Retinal pigment epithelial cell (primary cell): ENCODE results near the gene PRAC1.

Experiments
- DNase-seq: peaks from one replicate; pipeline ENCODE4 v3.0.0-alpha.2; 2010; ENCODE audit warnings: low read depth
- H3K4me3 ChIP-seq: 2 replicates; pipeline ENCODE4 v1.5.1; 2011; ENCODE audit warnings: mild to moderate bottlenecking, low read length, control low read depth, moderate library complexity
- TF ChIP-seq, protein P1 (sequence below): conservative IDR thresholded peaks from 2 replicates; pipeline ENCODE4 v1.5.1; 2011; ENCODE audit warnings: low read depth, low read length, control low read depth, inconsistent platforms

PRAC1 gene

DNA sequence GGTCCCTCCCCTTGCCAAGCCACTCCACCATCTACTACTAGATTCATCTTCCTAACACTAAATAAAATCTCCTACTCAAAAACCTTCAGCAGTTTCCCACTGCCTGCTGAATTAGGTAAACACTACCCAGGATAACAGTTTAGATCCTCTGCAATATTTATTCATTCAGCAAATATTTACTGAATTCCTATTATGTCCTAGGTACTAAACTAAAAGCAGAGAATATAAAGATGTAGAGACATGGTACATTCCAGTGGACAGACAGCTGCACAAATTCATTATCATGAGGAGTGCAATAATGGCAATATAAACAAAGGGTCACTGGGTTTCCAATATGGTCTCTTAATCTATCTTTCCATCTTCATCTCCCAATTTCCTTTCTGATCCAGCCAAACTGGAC, 37.0 kb upstream of the PRAC1 start:
- TF ChIP-seq, protein P1, sequence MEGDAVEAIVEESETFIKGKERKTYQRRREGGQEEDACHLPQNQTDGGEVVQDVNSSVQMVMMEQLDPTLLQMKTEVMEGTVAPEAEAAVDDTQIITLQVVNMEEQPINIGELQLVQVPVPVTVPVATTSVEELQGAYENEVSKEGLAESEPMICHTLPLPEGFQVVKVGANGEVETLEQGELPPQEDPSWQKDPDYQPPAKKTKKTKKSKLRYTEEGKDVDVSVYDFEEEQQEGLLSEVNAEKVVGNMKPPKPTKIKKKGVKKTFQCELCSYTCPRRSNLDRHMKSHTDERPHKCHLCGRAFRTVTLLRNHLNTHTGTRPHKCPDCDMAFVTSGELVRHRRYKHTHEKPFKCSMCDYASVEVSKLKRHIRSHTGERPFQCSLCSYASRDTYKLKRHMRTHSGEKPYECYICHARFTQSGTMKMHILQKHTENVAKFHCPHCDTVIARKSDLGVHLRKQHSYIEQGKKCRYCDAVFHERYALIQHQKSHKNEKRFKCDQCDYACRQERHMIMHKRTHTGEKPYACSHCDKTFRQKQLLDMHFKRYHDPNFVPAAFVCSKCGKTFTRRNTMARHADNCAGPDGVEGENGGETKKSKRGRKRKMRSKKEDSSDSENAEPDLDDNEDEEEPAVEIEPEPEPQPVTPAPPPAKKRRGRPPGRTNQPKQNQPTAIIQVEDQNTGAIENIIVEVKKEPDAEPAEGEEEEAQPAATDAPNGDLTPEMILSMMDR, result no peak
- no peak for DNase-seq
- no peak overlapping the region for H3K4me3 ChIP-seq

DNA sequence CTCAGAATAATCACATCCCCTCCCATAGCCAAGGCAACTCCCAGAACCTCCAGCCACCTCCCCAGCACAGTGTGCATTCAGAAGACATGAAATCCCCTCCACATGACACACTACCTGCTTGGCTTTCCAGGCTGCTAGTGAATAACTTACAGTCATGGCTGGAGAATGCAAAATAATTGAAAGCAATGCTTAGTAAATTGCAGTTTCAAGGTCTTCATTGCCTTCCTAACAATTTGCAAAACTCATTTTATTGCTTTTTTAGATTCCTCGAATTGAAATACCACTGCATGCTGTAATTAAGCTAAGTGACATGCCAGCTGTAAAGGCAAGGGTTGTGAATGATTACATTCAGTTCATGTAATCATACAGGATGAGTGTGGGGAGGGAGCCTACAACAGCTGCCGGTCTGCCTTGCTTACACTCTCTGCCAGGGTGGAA, 35.2 kb upstream of the PRAC1 start:
- H3K4me3 ChIP-seq, result no peak overlapping the region
- TF ChIP-seq, protein P1, result no peak
- peak; percentile 5 for DNase-seq

DNA sequence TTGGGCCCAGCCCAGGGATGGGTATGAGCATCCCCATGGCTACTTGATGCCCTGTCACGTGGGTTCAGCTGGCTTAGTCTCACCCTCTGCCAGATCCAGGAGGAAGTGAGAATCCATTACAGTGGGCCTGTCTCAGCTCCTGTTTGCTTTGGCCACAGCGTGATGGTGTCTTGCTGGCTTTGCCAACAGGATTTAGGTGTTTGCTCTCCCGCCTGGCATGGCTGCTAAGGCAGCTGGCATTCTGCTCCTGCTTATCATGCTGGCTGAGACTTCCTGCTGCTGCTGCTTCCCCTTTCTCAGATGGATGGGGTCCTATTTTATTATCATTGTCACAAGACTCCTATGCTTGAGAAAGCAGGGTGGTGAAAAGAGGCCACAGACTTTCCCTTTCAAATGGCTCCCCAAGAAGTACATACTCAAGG, 34.5 kb upstream of the PRAC1 start:
- TF ChIP-seq, protein P1, result no peak
- no peak overlapping the region for H3K4me3 ChIP-seq
- DNase-seq, result no peak

DNA sequence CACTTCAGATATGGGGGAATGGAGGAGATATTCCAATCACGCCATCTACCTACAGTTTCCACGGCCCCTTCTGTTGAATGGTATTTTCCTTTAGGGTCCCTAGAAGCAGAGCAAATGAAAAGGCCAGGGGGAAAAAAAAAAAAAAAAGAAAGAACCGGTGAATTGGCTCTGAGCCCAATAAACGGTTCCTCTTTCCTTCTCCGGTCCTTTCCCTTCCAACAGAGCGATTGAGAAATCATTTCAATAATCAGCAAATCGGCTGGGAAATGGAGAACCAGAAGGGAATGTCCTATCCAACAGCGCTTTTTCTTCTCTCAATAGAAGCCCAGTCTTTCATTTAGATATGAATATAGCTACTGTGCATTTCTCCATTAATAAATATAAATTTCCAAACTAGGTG, 33.0 kb upstream of the PRAC1 start:
- no peak overlapping the region for H3K4me3 ChIP-seq
- DNase-seq, result no peak
- TF ChIP-seq, protein P1, result no peak

DNA sequence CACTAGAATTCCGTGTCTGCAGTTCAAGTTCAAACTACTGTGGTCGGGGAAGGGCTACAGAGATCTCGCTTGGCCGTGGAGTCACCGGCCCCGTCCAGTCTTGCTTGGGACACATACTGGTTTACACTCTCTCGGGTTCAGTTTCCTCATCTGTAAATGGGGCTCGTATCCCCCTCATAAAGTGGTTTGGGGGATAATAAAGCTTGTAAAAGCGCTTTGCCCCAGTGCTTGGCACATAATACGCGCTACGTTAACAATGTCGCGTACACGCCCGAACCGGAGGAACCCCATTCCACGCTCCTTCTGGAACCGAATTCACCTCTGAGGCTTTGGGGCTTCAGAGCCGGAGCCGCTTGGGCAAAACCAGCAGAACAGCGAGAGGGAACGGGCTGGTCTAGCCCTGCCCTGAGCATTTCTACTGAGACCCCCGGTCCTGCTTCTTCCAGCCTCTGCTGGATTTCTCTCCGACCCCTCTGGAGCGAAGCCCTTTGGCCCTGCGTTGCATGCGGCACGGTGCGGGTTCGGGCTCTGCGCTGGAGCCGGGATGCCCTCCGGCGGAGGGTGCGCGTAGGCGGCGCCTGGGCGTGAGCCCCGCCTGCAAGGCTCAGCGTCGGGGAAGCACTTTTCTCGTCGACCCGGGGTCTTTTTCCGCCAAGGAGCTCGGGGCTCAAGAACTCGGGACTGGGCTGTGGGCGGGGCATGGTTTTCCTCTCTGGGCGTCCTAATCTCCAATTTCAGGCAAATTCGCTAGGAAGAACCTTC, 32.4 kb upstream of the PRAC1 start:
- TF ChIP-seq, protein P1, result no peak
- H3K4me3 ChIP-seq, result no peak overlapping the region

DNA sequence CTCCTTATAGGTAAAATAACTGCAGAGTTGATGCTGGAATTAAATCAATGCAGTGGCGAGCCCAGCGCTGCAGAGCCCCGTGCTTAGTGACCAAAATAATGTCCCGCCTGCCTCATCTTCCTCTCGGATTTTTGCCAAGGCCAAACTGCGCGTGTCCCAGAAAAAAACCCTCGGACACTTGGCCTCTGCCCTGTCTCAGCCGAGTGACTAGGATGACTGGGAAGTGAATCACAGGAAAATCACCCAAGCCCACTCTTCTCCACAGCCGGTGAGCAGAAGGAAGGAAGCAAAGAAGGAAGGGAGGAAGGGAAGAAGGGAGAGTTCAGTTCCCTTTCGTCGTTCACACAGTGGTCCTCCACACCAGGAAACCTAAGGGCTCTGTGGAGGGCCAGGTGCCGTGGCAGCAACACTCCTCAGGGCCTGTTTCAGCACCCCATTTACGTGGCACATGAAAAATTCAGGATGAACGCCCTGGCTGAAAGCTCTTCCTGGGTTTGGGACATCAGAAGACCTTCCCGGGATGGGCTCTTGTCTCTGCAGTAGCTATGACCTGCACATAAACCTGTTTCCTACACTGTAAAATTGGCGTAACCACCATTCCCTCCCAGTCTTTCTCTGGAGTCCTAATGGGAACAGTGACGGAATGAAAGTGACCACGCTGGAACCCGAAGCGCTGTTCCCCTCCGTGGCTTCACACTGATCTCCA, 31.6 kb upstream of the PRAC1 start:
- no peak overlapping the region for H3K4me3 ChIP-seq
- TF ChIP-seq, protein P1, result no peak
- no peak for DNase-seq

More for the DNA sequence above, 32.4 kb upstream of the PRAC1 start:
- DNase-seq, result no peak
